HEK293 (cell line): ENCODE measurements around the gene MYO18B.

Experiments
- CTCF ChIA-PET: fragments of 350-600 bp; formaldehyde crosslinking; extraction: SDS; loops from one replicate; lab custom pipeline; 2021; ENCODE audit warnings: antibody characterized with exemption; lab: Yijun Ruan, JAX
- POLR2A ChIA-PET: fragments of 300-600 bp; formaldehyde crosslinking; extraction: SDS; loops from one replicate; lab custom pipeline; 2020; ENCODE audit warnings: antibody characterized with exemption, inconsistent platforms; lab: Yijun Ruan, JAX
- H3K27ac ChIP-seq: fragments of 200-500 bp; sonication (Bioruptor generic); 2 replicates; pipeline ENCODE4 v1.5.1; 2014; ENCODE audit warnings: low read depth, low read length, control low read depth, inconsistent platforms; ENCODE audit errors: extremely low read depth
- H3K36me3 ChIP-seq, 2 experiments: fragments of 200-500 bp in 1 of 2; sonication (Bioruptor generic) in 1 of 2; 1 replicate in 1 of 2; 2 replicates in 1 of 2; pipeline ENCODE4 v1.5.1; 2014 to 2017; ENCODE audit warnings: inconsistent platforms in 2 of 2, low read length in 2 of 2; ENCODE audit not compliant: control insufficient read depth in 2 of 2, insufficient read depth in 1 of 2
- H3K4me1 ChIP-seq: fragments of 200-500 bp; sonication (Bioruptor generic); 2 replicates; pipeline ENCODE4 v1.5.1; 2014; ENCODE audit warnings: mild to moderate bottlenecking, low read length, inconsistent platforms; ENCODE audit not compliant: control insufficient read depth, insufficient read depth
- H3K4me3 ChIP-seq: 2 replicates; pipeline ENCODE4 v1.5.1; 2011; ENCODE audit warnings: low read depth, mild to moderate bottlenecking, control low read depth, low read length, moderate library complexity
- H3K9me3 ChIP-seq: fragments of 200-500 bp; sonication (Bioruptor generic); 2 replicates; pipeline ENCODE4 v1.5.1; 2014; ENCODE audit warnings: low read depth, low read length, inconsistent platforms; ENCODE audit not compliant: control insufficient read depth, insufficient read depth
- EGR2 ChIP-seq: fragments of 450-650 bp; formaldehyde crosslinking; IDR thresholded peaks from 2 replicates; pipeline ENCODE4 v1.5.1; 2016; ENCODE audit warnings: low read depth, missing biosample characterization, missing genetic modification characterization
- HIC1 ChIP-seq: fragments of 450-650 bp; formaldehyde crosslinking; IDR thresholded peaks from 2 replicates; pipeline ENCODE4 v1.5.1; 2016; ENCODE audit warnings: missing biosample characterization, missing genetic modification characterization
- KLF1 ChIP-seq: fragments of 450-650 bp; formaldehyde crosslinking; IDR thresholded peaks from 2 replicates; pipeline ENCODE4 v1.5.1; 2016; ENCODE audit warnings: missing biosample characterization, missing genetic modification characterization
- PRDM10 ChIP-seq: fragments of 450-650 bp; formaldehyde crosslinking; IDR thresholded peaks from 2 replicates; pipeline ENCODE4 v1.5.1; 2016; ENCODE audit warnings: missing biosample characterization, missing genetic modification characterization
- SP7 ChIP-seq: fragments of 450-650 bp; formaldehyde crosslinking; IDR thresholded peaks from 2 replicates; pipeline ENCODE4 v1.5.1; 2016; ENCODE audit warnings: missing biosample characterization, missing genetic modification characterization
- ZBTB20 ChIP-seq: fragments of 450-650 bp; formaldehyde crosslinking; IDR thresholded peaks from 2 replicates; pipeline ENCODE4 v1.5.1; 2016; ENCODE audit warnings: missing biosample characterization, missing genetic modification characterization
- ZBTB21 ChIP-seq: fragments of 450-650 bp; formaldehyde crosslinking; IDR thresholded peaks from 2 replicates; pipeline ENCODE4 v1.5.1; 2017; ENCODE audit warnings: missing biosample characterization, missing genetic modification characterization
- ZBTB49 ChIP-seq: fragments of 450-650 bp; formaldehyde crosslinking; IDR thresholded peaks from 2 replicates; pipeline ENCODE4 v1.5.1; 2016; ENCODE audit warnings: missing biosample characterization, missing genetic modification characterization, low read depth
- ZEB2 ChIP-seq: fragments of 450-650 bp; formaldehyde crosslinking; IDR thresholded peaks from 2 replicates; pipeline ENCODE4 v1.5.1; 2016; ENCODE audit warnings: missing biosample characterization, missing genetic modification characterization
- ZNF211 ChIP-seq: fragments of 450-650 bp; formaldehyde crosslinking; IDR thresholded peaks from 2 replicates; pipeline ENCODE4 v1.5.1; 2016; ENCODE audit warnings: low read depth, missing biosample characterization, missing genetic modification characterization
- ZNF274 ChIP-seq, 2 experiments: fragments of 200-500 bp in 1 of 2; fragments of 450-650 bp in 1 of 2; sonication (Bioruptor generic) in 1 of 2; formaldehyde crosslinking in 1 of 2; IDR thresholded peaks; 2 replicates each; pipeline versions ENCODE4 v1.5.1 to v1.6.1; 2014 to 2016; ENCODE audit warnings: borderline replicate concordance in 1 of 2, inconsistent platforms in 1 of 2, low read length in 1 of 2, missing biosample characterization in 1 of 2, missing genetic modification characterization in 1 of 2
- ZNF341 ChIP-seq: fragments of 450-650 bp; formaldehyde crosslinking; IDR thresholded peaks from 2 replicates; pipeline ENCODE4; 2016; ENCODE audit warnings: low read depth, missing biosample characterization, missing genetic modification characterization
- ZNF366 ChIP-seq: fragments of 450-650 bp; formaldehyde crosslinking; conservative IDR thresholded peaks from 2 replicates; pipeline ENCODE4 v1.5.1; 2016; ENCODE audit warnings: missing biosample characterization, missing genetic modification characterization
- ZNF391 ChIP-seq: fragments of 450-650 bp; formaldehyde crosslinking; IDR thresholded peaks from 2 replicates; pipeline ENCODE4 v1.5.1; 2016; ENCODE audit warnings: low read depth, missing biosample characterization, missing genetic modification characterization, borderline replicate concordance
- ZNF629 ChIP-seq: fragments of 450-650 bp; formaldehyde crosslinking; IDR thresholded peaks from 2 replicates; pipeline ENCODE4 v1.5.1; 2017; ENCODE audit warnings: missing biosample characterization, missing genetic modification characterization
- ZNF660 ChIP-seq: fragments of 450-650 bp; IDR thresholded peaks from 2 replicates; pipeline ENCODE4 v1.5.1; 2018; ENCODE audit warnings: missing biosample characterization, mild to moderate bottlenecking, missing genetic modification characterization
- ZSCAN23 ChIP-seq: fragments of 450-650 bp; formaldehyde crosslinking; IDR thresholded peaks from 2 replicates; pipeline ENCODE4 v1.5.1; 2016; ENCODE audit warnings: missing biosample characterization, missing genetic modification characterization
- ZSCAN4 ChIP-seq: fragments of 450-650 bp; formaldehyde crosslinking; IDR thresholded peaks from 2 replicates; pipeline ENCODE4 v1.5.1; 2017; ENCODE audit warnings: missing biosample characterization, missing genetic modification characterization

MYO18B gene

GRCh38 chr22:26065847-26066246, 323.9 kb downstream of the MYO18B start:
- no peak overlapping the region for H3K27ac ChIP-seq
- no peak overlapping the region for H3K4me3 ChIP-seq
- ChIA-PET CTCF (no interaction called here), POLR2A (no interaction called here)
- TF ChIP-seq ZNF391 (tag by site-specific recombination) (no peak), ZNF629 (tag by site-specific recombination) (peak; percentile 71), ZBTB21 (0 out of 2 replicates have a peak, but pooled peaks have one; percentile 24), EGR2 (tag by site-specific recombination) (no peak), ZEB2 (0 out of 2 replicates have a peak, but pooled peaks have one; percentile 52), SP7 (tag by site-specific recombination) (0 out of 2 replicates have a peak, but pooled peaks have one; percentile 25), ZSCAN4 (no peak), ZBTB20 (tag by site-specific recombination) (no peak), PRDM10 (tag by site-specific recombination) (no peak), ZNF366 (tag by site-specific recombination) (peak; percentile 54), ZNF211 (tag by site-specific recombination) (no peak), HIC1 (peak; percentile 25; the same call in 1 of the 2 replicates), ZNF274 (IDR thresholded peaks at IDR 0.05; ENCODE audit: low read length) (no peak), ZNF274 (tag by site-specific recombination; IDR thresholded peaks at IDR 0.05; ENCODE audit: borderline replicate concordance) (no peak), ZBTB49 (no peak), ZNF341 (tag by site-specific recombination) (no peak; the same call in 1 of the 2 replicates), ZSCAN23 (tag by site-specific recombination) (0 out of 2 replicates have a peak, but pooled peaks have one; percentile 28), ZNF660 (tag by site-specific recombination) (peak; percentile 57; the same call in 1 of the 2 replicates), KLF1 (tag by site-specific recombination) (no peak)
- H3K36me3 ChIP-seq = no peaks in the 10 kb centered on the region
- no peaks in the 10 kb centered on the region; the same call in 1 of the 2 replicates for H3K4me1 ChIP-seq
- H3K9me3 ChIP-seq = no peaks in the 10 kb centered on the region
